CD1c-positive myeloid dendritic cell (primary cell): ENCODE data around the gene CASQ2.

Source experiments
- DNase-seq: peaks from one replicate; pipeline ENCODE4 v3.0.0-alpha.2; 2016; ENCODE audit errors: extremely low spot score

CASQ2 gene

GRCh38 chr1:115697619-115698018 is 70.9 kb downstream of the CASQ2 start:
- DNase-seq = no peak

- DNase-seq = no peak
Observed at GRCh38 chr1:115694805-115695204, 73.7 kb downstream of the CASQ2 start.

- no peak for DNase-seq
Observed at GRCh38 chr1:115692224-115692623, 76.3 kb downstream of the CASQ2 start.

GRCh38 chr1:115690972-115691371 is 77.5 kb downstream of the CASQ2 start:
- DNase-seq = no peak

GRCh38 chr1:115687744-115688143 is 80.8 kb downstream of the CASQ2 start:
- DNase-seq = no peak

GRCh38 chr1:115685029-115685705 is 83.3 kb downstream of the CASQ2 start:
- no peak for DNase-seq

- DNase-seq = no peak
Observed at GRCh38 chr1:115682792-115683191, 85.7 kb downstream of the CASQ2 start.

- no peak for DNase-seq
Observed at GRCh38 chr1:115680730-115681111, 87.8 kb downstream of the CASQ2 start.

GRCh38 chr1:115679141-115679611 is 89.3 kb downstream of the CASQ2 start:
- no peak for DNase-seq

GRCh38 chr1:115678141-115678540 is 90.4 kb downstream of the CASQ2 start:
- DNase-seq = no peak

GRCh38 chr1:115677565-115677964 is 90.9 kb downstream of the CASQ2 start:
- DNase-seq = no peak

- no peak for DNase-seq
Observed at GRCh38 chr1:115677182-115677555, 91.3 kb downstream of the CASQ2 start.

- DNase-seq = no peak
Observed at GRCh38 chr1:115676498-115677181, 91.9 kb downstream of the CASQ2 start.

GRCh38 chr1:115672224-115673009 is 96.1 kb downstream of the CASQ2 start:
- no peak for DNase-seq

GRCh38 chr1:115671176-115671934 is 97.2 kb downstream of the CASQ2 start:
- DNase-seq = no peak

GRCh38 chr1:115670476-115671175 is 97.9 kb downstream of the CASQ2 start:
- no peak for DNase-seq

- DNase-seq = no peak
Observed at GRCh38 chr1:115669886-115670285, 98.6 kb downstream of the CASQ2 start.

- no peak for DNase-seq
Observed at GRCh38 chr1:115669002-115669673, 99.4 kb downstream of the CASQ2 start.

GRCh38 chr1:115668579-115668978 is 99.9 kb downstream of the CASQ2 start:
- no peak for DNase-seq

GRCh38 chr1:115666702-115667101 is 101.8 kb downstream of the CASQ2 start:
- DNase-seq = no peak

- no peak for DNase-seq
Observed at GRCh38 chr1:115666206-115666605, 102.3 kb downstream of the CASQ2 start.
